Right renal pelvis (tissue), 4 donors: ENCODE measurements around the gene SPACA9. TPM values are rescaled to one million over a fixed set of nuclear protein-coding genes. Genes with fewer than 3 reads are reported as not detected.

ENCODE experiments used
- DNase-seq, 4 donors: peaks; one replicate each; pipeline ENCODE4 v3.0.0-alpha.2; 2013; ENCODE audit warnings: low read depth in 4 of 4, low spot score in 3 of 4, missing footprints in 1 of 4
- polyA plus RNA-seq, 4 donors: library from polyadenylated mRNA; unstranded; fragments of 120-200 nt; gene quantifications; one replicate each; pipeline ENCODE4 v1.2.1, GENCODE V29; 2013; ENCODE audit not compliant: insufficient read length in 4 of 4

Gene SPACA9
- polyA plus RNA-seq, 4 donors = 8.7 to 10.8 (median 10.1) TPM

DNA sequence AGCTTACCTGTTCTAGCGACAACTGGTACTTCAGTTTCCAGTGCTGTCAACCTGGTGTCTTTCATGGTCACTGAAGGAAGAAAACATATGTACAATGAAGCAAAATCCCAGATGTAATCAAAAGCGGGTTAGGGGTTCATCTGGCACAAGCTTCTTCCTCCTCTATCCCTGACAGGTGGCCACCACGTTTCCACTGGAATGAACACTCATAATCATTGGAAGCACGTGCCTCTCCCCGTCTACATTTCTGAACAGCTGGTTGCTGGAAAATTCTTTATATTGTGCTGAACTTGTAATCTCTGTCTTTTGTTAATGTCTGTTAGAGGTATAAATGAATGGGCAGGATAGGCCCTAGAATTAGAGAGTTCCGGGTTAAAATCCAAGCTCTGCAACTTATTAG, 56.3 kb downstream of the SPACA9 start:
- no peak for DNase-seq

GRCh38 chr9:132937463-132937901, 58.8 kb downstream of the SPACA9 start:
- DNase-seq = no peak

DNA sequence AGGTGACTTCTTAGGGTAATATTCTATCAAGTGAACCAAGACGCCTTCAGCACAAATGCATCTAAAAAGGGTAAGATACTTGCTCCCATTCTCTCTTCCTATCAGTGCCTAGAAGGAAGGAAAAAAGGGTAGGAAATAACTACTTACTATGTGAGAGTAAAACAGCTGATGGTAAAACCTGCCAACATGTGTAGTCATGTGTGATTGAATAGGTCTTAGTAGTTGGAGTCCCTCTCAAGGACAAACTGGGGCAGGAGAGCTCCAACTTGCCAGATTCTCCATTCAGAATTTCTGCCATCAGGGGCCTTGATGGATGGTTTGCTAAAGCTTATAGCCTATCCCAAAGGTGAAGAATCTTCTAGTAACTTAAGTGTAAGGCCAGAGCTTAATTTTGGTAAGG, 60.5 kb downstream of the SPACA9 start:
- no peak for DNase-seq

Other genes with a start within 250 kb of the SPACA9 start
- gene DDX31, start 208.9 kb upstream of the SPACA9 start, polyA plus RNA-seq = 10 to 100 TPM; 15.5 to 19.2 (median 16.8) TPM
- 10 to 100 TPM; 25.0 to 28.8 (median 28.6) TPM for gene GTF3C4, start 208.4 kb upstream of the SPACA9 start, polyA plus RNA-seq
- 1 to 10 TPM; 3.2 to 4.4 (median 4.1) TPM for gene AK8, start 614 bp upstream of the SPACA9 start, polyA plus RNA-seq
- gene TSC1, start 65.7 kb downstream of the SPACA9 start, polyA plus RNA-seq = 10 to 100 TPM; 35.1 to 48.9 (median 39.6) TPM
- gene GFI1B, start 99.8 kb downstream of the SPACA9 start, polyA plus RNA-seq = 1 to 10 TPM in 1 of 4 donors, under 1 TPM in 3; 0.57 to 2.1 (median 0.71) TPM
- gene GTF3C5, start 152.1 kb downstream of the SPACA9 start, polyA plus RNA-seq = 10 to 100 TPM; 62.5 to 69.0 (median 68.7) TPM
- 1 to 10 TPM; 3.3 to 5.4 (median 4.6) TPM for gene CEL, start 183.1 kb downstream of the SPACA9 start, polyA plus RNA-seq
- gene RALGDS, start 242.3 kb downstream of the SPACA9 start, polyA plus RNA-seq = 10 to 100 TPM; 32.8 to 36.3 (median 33.6) TPM